ENCODE results near the gene TAF5L.

- TF ChIP-seq EP300 (IDR thresholded peaks at IDR 0.05), result no peak
- TF ChIP-seq CTCF (IDR thresholded peaks at IDR 0.05), result no peak
- no peak for TF ChIP-seq POLR2AphosphoS5 (IDR thresholded peaks at IDR 0.05)
These were observed 25.6 kb upstream of the TAF5L start for GRCh38 chr1:229651546-229651945.
